HepG2 (cell line): ENCODE results near the gene SMURF2. TPM values are rescaled to one million over a fixed set of nuclear protein-coding genes. Genes with fewer than 3 reads are reported as not detected.

Experiments
- AGO2 ChIP-seq: fragments of 200-400 bp; formaldehyde crosslinking; optimal IDR thresholded peaks from 2 replicates; pipeline ENCODE3; 2017; ENCODE audit warnings: mild to moderate bottlenecking, low read depth, low read length, moderate library complexity
- HCFC1 ChIP-seq: fragments of 150-350 bp; IDR thresholded peaks from 2 replicates; pipeline ENCODE4 v1.6.1; 2014; ENCODE audit warnings: low read depth, low read length
- MATR3 ChIP-seq: sonication (generic); formaldehyde crosslinking; IDR thresholded peaks from 2 replicates; pipeline ENCODE4 v1.4.0; 2020; ENCODE audit warnings: missing genetic modification reagents
- MBNL3 ChIP-seq: fragments of 250-450 bp; sonication (Bioruptor Pico); conservative IDR thresholded peaks from 2 replicates; pipeline ENCODE4 v1.8.0; 2022; ENCODE audit warnings: mild to moderate bottlenecking, inconsistent platforms
- NONO ChIP-seq, 2 experiments: fragments of 450-650 bp in 1 of 2; sonication (generic) in 1 of 2; formaldehyde crosslinking in 1 of 2; IDR thresholded peaks in 1 of 2; conservative IDR thresholded peaks in 1 of 2; 2 replicates each; pipeline versions ENCODE4 v1.6.1 to v1.8.0; 2017 to 2022; ENCODE audit warnings: mild to moderate bottlenecking in 1 of 2, missing genetic modification reagents in 1 of 2, moderate library complexity in 1 of 2
- PHF8 ChIP-seq: sonication (generic); formaldehyde crosslinking; IDR thresholded peaks from 2 replicates; pipeline ENCODE4 v1.5.0; 2020; ENCODE audit warnings: missing genetic modification reagents
- POLR2A ChIP-seq, 2 experiments: IDR thresholded peaks; 2 replicates each; pipeline ENCODE4 v1.6.1; 2011; ENCODE audit warnings: low read depth in 2 of 2, low read length in 2 of 2, mild to moderate bottlenecking in 1 of 2, moderate library complexity in 1 of 2; ENCODE audit not compliant: insufficient read depth in 1 of 2
- SAFB2 ChIP-seq: sonication (generic); formaldehyde crosslinking; IDR thresholded peaks from 2 replicates; pipeline ENCODE4 v1.5.1; 2020; ENCODE audit warnings: missing genetic modification reagents, low read depth, mild to moderate bottlenecking, borderline replicate concordance
- SMAD9 ChIP-seq: sonication (generic); formaldehyde crosslinking; IDR thresholded peaks from 2 replicates; pipeline ENCODE4 v1.5.1; 2020; ENCODE audit warnings: mild to moderate bottlenecking, missing genetic modification reagents
- SMARCC2 ChIP-seq: fragments of 450-650 bp; IDR thresholded peaks from 2 replicates; pipeline ENCODE4 v1.6.1; 2017; ENCODE audit warnings: antibody characterized with exemption, mild to moderate bottlenecking
- SNAPC2 ChIP-seq: sonication (generic); formaldehyde crosslinking; IDR thresholded peaks from 2 replicates; pipeline ENCODE4 v1.8.1; 2022; ENCODE audit warnings: mild to moderate bottlenecking, missing genetic modification reagents
- SP5 ChIP-seq: IDR thresholded peaks from 2 replicates; pipeline ENCODE4 v1.6.1; 2016; ENCODE audit warnings: low read depth, borderline replicate concordance
- SPEN ChIP-seq: sonication (generic); formaldehyde crosslinking; IDR thresholded peaks from 2 replicates; pipeline ENCODE4 v1.5.1; 2020; ENCODE audit warnings: low read depth, mild to moderate bottlenecking, missing genetic modification reagents
- ZBTB38 ChIP-seq: sonication (generic); formaldehyde crosslinking; IDR thresholded peaks from 2 replicates; pipeline ENCODE4 v1.5.1; 2020; ENCODE audit warnings: mild to moderate bottlenecking, missing genetic modification reagents
- ZNF460 ChIP-seq: sonication (generic); formaldehyde crosslinking; IDR thresholded peaks from 2 replicates; pipeline ENCODE4 v1.5.1; 2020; ENCODE audit warnings: missing genetic modification reagents, mild to moderate bottlenecking, borderline replicate concordance
- ZNF563 ChIP-seq: sonication (generic); formaldehyde crosslinking; IDR thresholded peaks from 2 replicates; pipeline ENCODE4 v1.8.0; 2022; ENCODE audit warnings: mild to moderate bottlenecking, moderate library complexity, missing genetic modification reagents
- ZNF7 ChIP-seq: IDR thresholded peaks from 2 replicates; pipeline ENCODE4 v1.6.1; 2016; ENCODE audit warnings: missing biosample characterization, missing genetic modification reagents
- ZSCAN20 ChIP-seq: sonication (generic); formaldehyde crosslinking; IDR thresholded peaks from 2 replicates; pipeline ENCODE4 v1.4.0; 2020; ENCODE audit warnings: missing genetic modification reagents, mild to moderate bottlenecking, borderline replicate concordance
- polyA plus RNA-seq, 8 experiments: library from polyadenylated mRNA; depleted of rRNA in 3 of 8; stranded (reverse) in 7 of 8; unstranded in 1 of 8; fragments of >200 nt; fragmentation: Illumina TruSeq in 4 of 8; extraction: Trizol in 4 of 8; gene quantifications; 2 replicates each; pipeline versions ENCODE4 v1.2.1 to v1.2.3, GENCODE V29; 2011 to 2016; ENCODE audit warnings: low read depth in 4 of 8, missing spikeins in 1 of 8, mixed read lengths in 1 of 8; ENCODE audit not compliant: insufficient read depth in 1 of 8
- total RNA-seq, 5 experiments: library from RNA; depleted of rRNA; stranded (reverse); fragments of >200 nt; fragmentation: Illumina TruSeq; extraction: Trizol; gene quantifications; 2 replicates each; pipeline ENCODE4 v1.2.3, GENCODE V29; 2016; ENCODE audit warnings: low read depth in 1 of 5
- TF ChIP-seq, protein P1 (sequence below): sonication (generic); formaldehyde crosslinking; IDR thresholded peaks from 2 replicates; pipeline ENCODE4 v1.4.0; 2020; ENCODE audit warnings: missing genetic modification reagents
- TF ChIP-seq, protein P2 (sequence below): sonication (generic); formaldehyde crosslinking; IDR thresholded peaks from 2 replicates; pipeline ENCODE4 v1.4.0; 2020; ENCODE audit warnings: missing genetic modification reagents
- TF ChIP-seq, protein P3 (sequence below): sonication (generic); formaldehyde crosslinking; conservative IDR thresholded peaks from 2 replicates; pipeline ENCODE4 v1.8.0; 2022; ENCODE audit warnings: low read depth, missing genetic modification reagents
- TF ChIP-seq, protein P4 (sequence below): sonication (generic); formaldehyde crosslinking; IDR thresholded peaks from 2 replicates; pipeline ENCODE4 v1.5.1; 2020; ENCODE audit warnings: missing genetic modification reagents, mild to moderate bottlenecking, borderline replicate concordance

Gene SMURF2
- total and polyA plus RNA-seq, 2 of the 13 experiments (the other 11 are each of a cell fraction or from before 2014, with no cell fraction given) = 14.9 to 24.3 TPM

DNA sequence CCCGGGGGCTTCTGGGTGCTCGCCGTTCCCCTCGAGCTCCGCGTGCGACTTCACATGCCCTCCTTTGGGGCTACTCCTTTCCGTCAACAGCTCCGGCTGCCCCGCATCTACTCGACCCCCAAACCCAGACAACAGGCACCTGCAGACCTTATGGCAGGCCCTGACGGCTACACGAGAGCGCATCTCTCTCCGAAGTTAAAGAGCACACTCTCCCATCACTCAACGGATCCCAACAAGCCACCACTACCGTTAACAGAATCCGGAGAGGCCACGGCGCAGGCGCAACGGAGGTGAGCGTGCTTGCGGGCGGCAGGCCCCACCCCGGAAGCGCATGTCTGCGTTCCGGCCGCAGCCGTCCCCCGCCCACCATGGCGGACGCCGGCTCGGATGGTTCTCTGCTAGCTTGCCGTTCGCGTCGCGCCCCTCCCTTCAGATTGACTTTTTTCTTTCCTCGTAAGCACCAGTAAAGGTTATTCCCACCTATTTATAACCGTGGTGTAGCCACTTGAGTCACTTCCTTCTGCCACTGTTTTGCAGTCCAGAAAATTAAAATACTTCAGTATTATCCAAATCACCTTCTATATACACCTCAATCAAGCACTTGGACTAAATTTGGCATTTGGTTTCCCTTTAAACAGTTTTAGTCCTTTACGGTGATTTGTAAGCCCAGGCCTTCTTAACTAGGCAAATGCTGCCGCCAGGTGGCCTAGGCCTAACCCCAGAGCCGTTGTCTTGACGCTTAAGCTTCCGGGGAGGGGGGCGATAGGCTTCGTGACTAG lies 165.1 kb downstream of the SMURF2 start, which contains the start of gene POLG2 (continued):
- TF ChIP-seq, protein P1, sequence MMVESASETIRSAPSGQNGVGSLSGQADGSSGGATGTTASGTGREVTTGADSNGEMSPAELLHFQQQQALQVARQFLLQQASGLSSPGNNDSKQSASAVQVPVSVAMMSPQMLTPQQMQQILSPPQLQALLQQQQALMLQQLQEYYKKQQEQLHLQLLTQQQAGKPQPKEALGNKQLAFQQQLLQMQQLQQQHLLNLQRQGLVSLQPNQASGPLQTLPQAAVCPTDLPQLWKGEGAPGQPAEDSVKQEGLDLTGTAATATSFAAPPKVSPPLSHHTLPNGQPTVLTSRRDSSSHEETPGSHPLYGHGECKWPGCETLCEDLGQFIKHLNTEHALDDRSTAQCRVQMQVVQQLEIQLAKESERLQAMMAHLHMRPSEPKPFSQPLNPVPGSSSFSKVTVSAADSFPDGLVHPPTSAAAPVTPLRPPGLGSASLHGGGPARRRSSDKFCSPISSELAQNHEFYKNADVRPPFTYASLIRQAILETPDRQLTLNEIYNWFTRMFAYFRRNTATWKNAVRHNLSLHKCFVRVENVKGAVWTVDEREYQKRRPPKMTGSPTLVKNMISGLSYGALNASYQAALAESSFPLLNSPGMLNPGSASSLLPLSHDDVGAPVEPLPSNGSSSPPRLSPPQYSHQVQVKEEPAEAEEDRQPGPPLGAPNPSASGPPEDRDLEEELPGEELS = no peak
- TF ChIP-seq SAFB2 (CRISPR knock-in tag) (peak; percentile 76; the same call in 1 of the 2 replicates), ZBTB38 (peak; percentile 54), SMARCC2 (no peak), ZSCAN20 (CRISPR knock-in tag) (no peak), AGO2 (peak; percentile 100), MATR3 (CRISPR knock-in tag) (no peak), HCFC1 (peak; percentile 39; the same call in 1 of the 2 replicates), ZNF460 (CRISPR knock-in tag) (no peak), SMAD9 (peak; percentile 81; the same call in 1 of the 2 replicates), MBNL3 (CRISPR knock-in tag) (no peak), SNAPC2 (CRISPR knock-in tag) (peak; percentile 85; the same call in 1 of the 2 replicates), NONO (IDR thresholded peaks at IDR 0.05) (peak; percentile 60; the same call in 1 of the 2 replicates), NONO (CRISPR knock-in tag; conservative IDR thresholded peaks at IDR 0.05) (peak; percentile 96), POLR2A (IDR thresholded peaks at IDR 0.05; ENCODE audit: insufficient read depth in 1 of 2, low read depth in 2 of 2, low read length in 2 of 2) (peak; percentile 90 to 98), PHF8 (CRISPR knock-in tag) (peak; percentile 91), ZNF563 (CRISPR knock-in tag) (peak; percentile 84), ZNF7 (CRISPR knock-in tag) (no peak), SP5 (CRISPR knock-in tag) (peak; percentile 55; the same call in 1 of the 2 replicates), SPEN (peak; percentile 67)
- TF ChIP-seq, protein P2, sequence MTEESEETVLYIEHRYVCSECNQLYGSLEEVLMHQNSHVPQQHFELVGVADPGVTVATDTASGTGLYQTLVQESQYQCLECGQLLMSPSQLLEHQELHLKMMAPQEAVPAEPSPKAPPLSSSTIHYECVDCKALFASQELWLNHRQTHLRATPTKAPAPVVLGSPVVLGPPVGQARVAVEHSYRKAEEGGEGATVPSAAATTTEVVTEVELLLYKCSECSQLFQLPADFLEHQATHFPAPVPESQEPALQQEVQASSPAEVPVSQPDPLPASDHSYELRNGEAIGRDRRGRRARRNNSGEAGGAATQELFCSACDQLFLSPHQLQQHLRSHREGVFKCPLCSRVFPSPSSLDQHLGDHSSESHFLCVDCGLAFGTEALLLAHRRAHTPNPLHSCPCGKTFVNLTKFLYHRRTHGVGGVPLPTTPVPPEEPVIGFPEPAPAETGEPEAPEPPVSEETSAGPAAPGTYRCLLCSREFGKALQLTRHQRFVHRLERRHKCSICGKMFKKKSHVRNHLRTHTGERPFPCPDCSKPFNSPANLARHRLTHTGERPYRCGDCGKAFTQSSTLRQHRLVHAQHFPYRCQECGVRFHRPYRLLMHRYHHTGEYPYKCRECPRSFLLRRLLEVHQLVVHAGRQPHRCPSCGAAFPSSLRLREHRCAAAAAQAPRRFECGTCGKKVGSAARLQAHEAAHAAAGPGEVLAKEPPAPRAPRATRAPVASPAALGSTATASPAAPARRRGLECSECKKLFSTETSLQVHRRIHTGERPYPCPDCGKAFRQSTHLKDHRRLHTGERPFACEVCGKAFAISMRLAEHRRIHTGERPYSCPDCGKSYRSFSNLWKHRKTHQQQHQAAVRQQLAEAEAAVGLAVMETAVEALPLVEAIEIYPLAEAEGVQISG (CRISPR knock-in tag) = peak; percentile 83
- TF ChIP-seq, protein P3, sequence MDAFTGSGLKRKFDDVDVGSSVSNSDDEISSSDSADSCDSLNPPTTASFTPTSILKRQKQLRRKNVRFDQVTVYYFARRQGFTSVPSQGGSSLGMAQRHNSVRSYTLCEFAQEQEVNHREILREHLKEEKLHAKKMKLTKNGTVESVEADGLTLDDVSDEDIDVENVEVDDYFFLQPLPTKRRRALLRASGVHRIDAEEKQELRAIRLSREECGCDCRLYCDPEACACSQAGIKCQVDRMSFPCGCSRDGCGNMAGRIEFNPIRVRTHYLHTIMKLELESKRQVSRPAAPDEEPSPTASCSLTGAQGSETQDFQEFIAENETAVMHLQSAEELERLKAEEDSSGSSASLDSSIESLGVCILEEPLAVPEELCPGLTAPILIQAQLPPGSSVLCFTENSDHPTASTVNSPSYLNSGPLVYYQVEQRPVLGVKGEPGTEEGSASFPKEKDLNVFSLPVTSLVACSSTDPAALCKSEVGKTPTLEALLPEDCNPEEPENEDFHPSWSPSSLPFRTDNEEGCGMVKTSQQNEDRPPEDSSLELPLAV (CRISPR knock-in tag) = no peak
- TF ChIP-seq, protein P4, sequence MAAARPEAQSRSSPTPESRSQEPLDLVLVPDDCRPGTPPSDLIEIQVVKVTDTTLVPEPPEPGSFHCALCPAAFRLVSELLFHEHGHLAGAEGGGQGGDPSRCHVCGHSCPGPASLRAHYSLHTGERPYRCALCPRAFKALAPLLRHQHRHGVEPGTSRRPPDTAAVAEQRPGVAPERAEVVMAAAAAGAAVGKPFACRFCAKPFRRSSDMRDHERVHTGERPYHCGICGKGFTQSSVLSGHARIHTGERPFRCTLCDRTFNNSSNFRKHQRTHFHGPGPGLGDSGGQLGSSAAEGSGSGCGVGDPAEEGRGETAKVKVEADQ (CRISPR knock-in tag) = no peak
